PFSK-1 (cell line): Measurements from ENCODE around the gene KCNJ6.

Experiments used
- POLR2AphosphoS5 ChIP-seq: IDR thresholded peaks from 2 replicates; pipeline ENCODE4 v1.6.1; 2012; ENCODE audit warnings: low read depth, mild to moderate bottlenecking, control low read depth, low read length, moderate library complexity
- REST ChIP-seq, 2 experiments: IDR thresholded peaks; 2 replicates each; pipeline versions ENCODE4 v1.6.1 to v1.8.0; 2011 to 2012; ENCODE audit warnings: low read depth in 2 of 2, low read length in 2 of 2, control low read depth in 1 of 2, inconsistent platforms in 1 of 2, mild to moderate bottlenecking in 1 of 2, moderate library complexity in 1 of 2; ENCODE audit not compliant: insufficient read depth in 1 of 2

GRCh38 chr21:37603129-37603528, 313.1 kb downstream of the KCNJ6 start:
- TF ChIP-seq REST (IDR thresholded peaks at IDR 0.05; ENCODE audit: insufficient read depth in 1 of 2, low read depth in 2 of 2, low read length in 2 of 2) (no peak), POLR2AphosphoS5 (no peak)
